GM21723 (cell line): ENCODE measurements around the gene PTPN4.

ENCODE experiments used
- ATAC-seq: cut with Tn5 transposase; IDR thresholded peaks from one replicate; pipeline ENCODE4 v1.9.1; 2021; ENCODE audit warnings: mild to moderate bottlenecking, moderate library complexity; ENCODE audit not compliant: unreplicated experiment

The PTPN4 gene

GRCh38 chr2:119759451-119760236 is at the start of gene PTPN4:
Gene PTPN4, plus strand, starts transcription at chr2:119759922. Its CDS starts 49,932 bp downstream, at chr2:119809854.
- peak; percentile 93 for ATAC-seq

DNA sequence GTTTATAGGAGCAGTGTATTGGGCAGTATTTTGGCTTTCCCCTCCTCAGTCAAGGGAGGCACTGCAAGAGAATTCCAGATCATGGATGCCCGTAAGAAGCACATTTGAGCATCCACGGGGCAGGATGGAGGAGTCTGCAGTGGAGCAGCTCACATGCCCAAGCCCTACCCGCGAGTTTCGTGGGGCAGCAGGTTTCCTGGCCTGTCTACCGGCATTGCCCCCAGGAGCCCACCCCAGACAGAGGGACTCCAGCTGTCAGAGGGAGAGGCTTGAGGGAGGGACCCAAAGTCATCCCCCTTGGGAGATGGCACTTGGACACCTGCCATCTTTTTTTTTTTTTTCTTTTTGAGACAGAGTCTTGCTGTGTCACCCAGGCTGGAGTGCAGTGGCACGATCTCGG is 49.4 kb upstream of the PTPN4 start:
- no peak for ATAC-seq

GRCh38 chr2:119711352-119711751 is 48.4 kb upstream of the PTPN4 start:
- no peak for ATAC-seq

DNA sequence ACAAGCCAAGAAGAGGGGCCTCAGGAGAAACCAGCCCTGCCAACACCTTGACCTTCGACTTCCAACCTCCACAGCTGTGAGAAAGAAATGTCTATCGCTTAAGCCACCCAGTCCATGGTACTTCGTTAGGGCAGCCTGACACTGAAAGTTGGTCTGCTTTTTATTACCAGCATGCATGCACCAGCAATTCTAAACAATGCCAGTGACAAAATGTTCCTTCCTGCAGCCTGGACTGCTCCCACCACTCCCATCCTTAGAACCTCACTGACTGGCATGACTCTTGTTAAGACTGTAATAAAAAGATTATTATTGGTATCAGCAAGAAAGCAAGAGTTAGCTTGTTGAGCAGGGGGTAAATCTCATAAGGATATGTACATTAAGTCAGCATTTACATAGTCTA is 47.2 kb upstream of the PTPN4 start:
- ATAC-seq, result no peak

GRCh38 chr2:119713819-119714490 is 45.8 kb upstream of the PTPN4 start:
- no peak for ATAC-seq

GRCh38 chr2:119715409-119716283 is 44.1 kb upstream of the PTPN4 start:
- ATAC-seq, result no peak

DNA sequence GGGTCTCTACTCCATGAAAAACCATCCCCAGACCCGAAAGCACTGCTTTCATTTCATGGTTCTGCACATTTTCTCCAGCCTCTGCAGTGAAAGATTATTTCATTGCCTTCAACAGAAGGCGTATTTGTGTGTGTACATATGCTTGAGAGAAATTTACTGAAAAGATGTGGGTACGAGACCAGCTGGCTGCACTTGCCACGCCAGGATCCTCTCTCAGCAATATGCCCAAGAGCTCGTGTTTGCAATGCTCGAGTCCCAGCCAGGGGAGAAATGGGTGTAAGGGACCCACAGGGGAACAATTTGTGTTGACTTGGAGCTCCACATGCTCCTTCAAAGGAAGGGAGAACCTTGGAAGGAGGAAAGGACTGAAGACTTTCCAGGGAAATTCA is 43.4 kb upstream of the PTPN4 start:
- ATAC-seq, result no peak

GRCh38 chr2:119718501-119719260 is 41.0 kb upstream of the PTPN4 start:
- ATAC-seq, result no peak

- no peak for ATAC-seq
Measured at GRCh38 chr2:119719261-119719627, 40.5 kb upstream of the PTPN4 start.

- no peak for ATAC-seq
Measured at GRCh38 chr2:119721043-119721442, 38.7 kb upstream of the PTPN4 start.

GRCh38 chr2:119721462-119721861 is 38.3 kb upstream of the PTPN4 start:
- ATAC-seq, result no peak

DNA sequence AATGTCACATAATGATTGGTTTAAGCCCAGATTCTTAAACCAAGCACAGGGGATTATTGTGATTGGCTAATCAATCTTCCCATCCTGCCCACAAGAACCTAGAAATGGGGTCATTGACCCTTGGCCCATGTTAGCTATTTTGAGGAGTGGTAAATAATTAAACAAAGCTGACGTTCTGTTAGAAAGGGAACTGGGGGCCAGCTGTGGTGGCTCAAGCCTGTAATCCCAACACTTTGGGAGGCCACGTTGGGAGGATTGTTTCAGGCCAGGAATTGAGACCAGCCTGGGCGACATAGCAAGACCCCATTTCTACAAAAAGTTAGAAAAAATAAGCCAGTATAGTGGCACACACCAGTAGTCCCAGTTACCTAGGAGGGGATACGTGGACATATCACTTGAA is 37.8 kb upstream of the PTPN4 start:
- ATAC-seq, result no peak

- ATAC-seq, result no peak
Measured at GRCh38 chr2:119723186-119723585, 36.5 kb upstream of the PTPN4 start.

DNA sequence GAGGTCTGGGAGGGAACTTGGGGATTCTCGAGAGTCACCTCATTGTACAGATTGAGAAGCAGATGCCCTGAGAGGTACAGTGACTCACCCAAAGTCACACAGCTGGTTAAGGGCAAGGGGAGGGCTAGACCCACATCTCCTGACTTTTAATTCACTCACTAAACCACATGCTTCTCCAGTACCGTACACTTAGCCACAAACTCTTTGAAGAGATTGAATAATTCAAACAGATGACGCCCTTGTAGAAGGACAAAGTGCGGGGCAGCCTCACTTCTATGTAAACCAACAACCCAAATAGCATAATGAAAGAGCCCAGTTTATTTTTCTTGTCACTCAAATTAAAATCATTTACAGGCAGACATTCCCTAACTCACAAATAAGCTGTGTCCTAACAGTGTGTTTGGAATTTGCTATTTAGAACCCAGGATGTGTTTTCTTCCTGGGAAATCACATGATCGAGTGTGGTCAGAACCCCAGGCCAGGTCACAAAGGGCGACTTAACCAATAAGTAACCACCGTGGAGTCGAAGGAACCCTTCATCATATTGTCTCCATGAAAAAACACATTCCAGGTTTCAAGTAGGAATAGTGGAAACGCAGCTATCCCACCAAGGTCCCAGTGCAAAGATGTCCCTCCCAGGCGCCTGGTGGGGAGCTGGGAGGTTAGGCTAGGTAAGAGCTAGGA is 35.8 kb upstream of the PTPN4 start:
- ATAC-seq, result no peak

GRCh38 chr2:119724656-119725485 is 34.9 kb upstream of the PTPN4 start:
- no peak for ATAC-seq

- no peak for ATAC-seq
Measured at GRCh38 chr2:119727493-119727892, 32.2 kb upstream of the PTPN4 start.

GRCh38 chr2:119728421-119728820 is 31.3 kb upstream of the PTPN4 start:
- ATAC-seq, result no peak

- no peak for ATAC-seq
Measured at GRCh38 chr2:119730671-119731177, 29.0 kb upstream of the PTPN4 start.

- no peak for ATAC-seq
Measured at GRCh38 chr2:119731983-119732382, 27.7 kb upstream of the PTPN4 start.
